Osteoblast (primary cell): ENCODE measurements around the gene MGAT5. TPM values are rescaled to one million over a fixed set of nuclear protein-coding genes. Genes with fewer than 3 reads are reported as not detected.
"Not testable (repeated sequence)": the region's sequence is repeated elsewhere in the genome, so short reads cannot be mapped to it uniquely, and the experiment has no call there.

Source experiments
- DNase-seq: peaks from one replicate; pipeline ENCODE4 v3.0.0; 2011; ENCODE audit warnings: low spot score, mixed read lengths; ENCODE audit not compliant: insufficient read length; ENCODE audit errors: missing footprints
- H2AFZ ChIP-seq: 2 replicates; pipeline ENCODE4 v1.6.0; 2011; ENCODE audit warnings: mild to moderate bottlenecking, low read length
- H3K27ac ChIP-seq: 2 replicates; pipeline ENCODE4 v1.5.1; 2011; ENCODE audit warnings: mild to moderate bottlenecking, low read depth, low read length, moderate library complexity
- H3K27me3 ChIP-seq: 2 replicates; pipeline ENCODE4 v1.6.0; 2012; ENCODE audit warnings: mild to moderate bottlenecking, control low read depth, inconsistent platforms, low read length, moderate library complexity; ENCODE audit not compliant: insufficient read depth
- H3K36me3 ChIP-seq: 2 replicates; pipeline ENCODE4 v1.5.1; 2011; ENCODE audit warnings: mild to moderate bottlenecking, low read length, control low read depth, moderate library complexity; ENCODE audit not compliant: insufficient read depth
- H3K4me1 ChIP-seq: 2 replicates; pipeline ENCODE4 v1.5.1; 2011; ENCODE audit warnings: mild to moderate bottlenecking, low read length, control low read depth, moderate library complexity; ENCODE audit not compliant: insufficient read depth
- H3K4me2 ChIP-seq: 2 replicates; pipeline ENCODE4 v1.6.0; 2011; ENCODE audit warnings: mild to moderate bottlenecking, low read length; ENCODE audit not compliant: insufficient read depth
- H3K4me3 ChIP-seq: fragments of 200-600 bp; sonication (generic); 3 replicates; pipeline ENCODE4 v1.5.1; 2012; ENCODE audit warnings: mild to moderate bottlenecking, low read length, inconsistent platforms; ENCODE audit not compliant: insufficient read depth
- H3K79me2 ChIP-seq: 2 replicates; pipeline ENCODE4 v1.6.0; 2012; ENCODE audit warnings: mild to moderate bottlenecking, low read length, control low read depth, inconsistent platforms; ENCODE audit not compliant: insufficient read depth
- H3K9me3 ChIP-seq: 2 replicates; pipeline ENCODE4 v1.5.1; 2011; ENCODE audit warnings: low read depth, low read length, control low read depth
- H4K20me1 ChIP-seq: 2 replicates; pipeline ENCODE4 v1.6.0; 2012; ENCODE audit warnings: mild to moderate bottlenecking, low read length, control low read depth; ENCODE audit not compliant: insufficient read depth
- CTCF ChIP-seq: IDR thresholded peaks from 2 replicates; pipeline ENCODE4 v1.5.1; 2011; ENCODE audit warnings: mild to moderate bottlenecking, low read depth, low read length, moderate library complexity; ENCODE audit errors: extremely low read depth
- total RNA-seq: library from RNA; depleted of rRNA; stranded (reverse); fragments of >200 nt; gene quantifications from 2 replicates; pipeline ENCODE4 v1.2.3, GENCODE V29; 2012

The MGAT5 gene
- total RNA-seq, 1 donor = 29.7 TPM

GRCh38 chr2:134468164-134468563, 214.3 kb downstream of the MGAT5 start:
- Histone ChIP-seq H3K4me2 (no peak overlapping the region), H2AFZ (no peak overlapping the region)
- TF ChIP-seq CTCF = no peak

GRCh38 chr2:134468776-134469175, 214.9 kb downstream of the MGAT5 start:
- Histone ChIP-seq H3K27me3 (no peaks in the 10 kb centered on the region), H3K4me3 (no peak overlapping the region), H3K27ac (no peak overlapping the region), H4K20me1 (no peaks in the 10 kb centered on the region), H2AFZ (no peak overlapping the region), H3K4me2 (no peak overlapping the region), H3K4me1 (no peaks in the 10 kb centered on the region), H3K79me2 (no peaks in the 10 kb centered on the region), H3K36me3 (no peaks in the 10 kb centered on the region), H3K9me3 (no peaks in the 10 kb centered on the region)
- TF ChIP-seq CTCF = no peak
- DNase-seq = no peak

More at GRCh38 chr2:134468164-134468563, 214.3 kb downstream of the MGAT5 start:
- H3K4me1 ChIP-seq = no peaks in the 10 kb centered on the region
- H3K27ac ChIP-seq = no peak overlapping the region
- no peak for DNase-seq
- H4K20me1 ChIP-seq = no peaks in the 10 kb centered on the region
- no peaks in the 10 kb centered on the region for H3K9me3 ChIP-seq
- no peaks in the 10 kb centered on the region for H3K27me3 ChIP-seq
- H3K79me2 ChIP-seq = no peaks in the 10 kb centered on the region
- no peak overlapping the region for H3K4me3 ChIP-seq
- no peaks in the 10 kb centered on the region for H3K36me3 ChIP-seq

- Histone ChIP-seq H3K27ac (no peak overlapping the region), H3K79me2 (no peaks in the 10 kb centered on the region), H2AFZ (no peak overlapping the region), H3K4me3 (no peak overlapping the region), H3K4me1 (no peaks in the 10 kb centered on the region), H4K20me1 (no peaks in the 10 kb centered on the region), H3K9me3 (no peaks in the 10 kb centered on the region), H3K4me2 (no peak overlapping the region), H3K36me3 (no peaks in the 10 kb centered on the region), H3K27me3 (no peaks in the 10 kb centered on the region)
- DNase-seq = no peak
- no peak for TF ChIP-seq CTCF
These were observed 215.7 kb downstream of the MGAT5 start for GRCh38 chr2:134469516-134470115.

GRCh38 chr2:134470561-134471168, 216.8 kb downstream of the MGAT5 start:
- H3K4me3 ChIP-seq = no peak overlapping the region
- no peaks in the 10 kb centered on the region for H3K9me3 ChIP-seq
- no peaks in the 10 kb centered on the region for H3K79me2 ChIP-seq
- no peaks in the 10 kb centered on the region for H3K27me3 ChIP-seq
- no peaks in the 10 kb centered on the region for H4K20me1 ChIP-seq
- no peak overlapping the region for H3K27ac ChIP-seq
- no peaks in the 10 kb centered on the region for H3K36me3 ChIP-seq
- no peaks in the 10 kb centered on the region for H3K4me1 ChIP-seq
- no peak overlapping the region for H2AFZ ChIP-seq
- H3K4me2 ChIP-seq = no peak overlapping the region
- DNase-seq = no peak
- TF ChIP-seq CTCF = no peak

- H3K27ac ChIP-seq, H4K20me1 ChIP-seq, H2AFZ ChIP-seq, H3K4me2 ChIP-seq, DNase-seq, H3K79me2 ChIP-seq, H3K4me1 ChIP-seq, H3K27me3 ChIP-seq, H3K9me3 ChIP-seq, H3K36me3 ChIP-seq, H3K4me3 ChIP-seq: not testable (repeated sequence)
These were observed 223.1 kb downstream of the MGAT5 start for GRCh38 chr2:134476982-134477381.
